NCI-H69 (cell line): ENCODE results near the gene PNKD.

Experiments used
- DNase-seq: peaks from one replicate; lab custom pipeline; 2025; lab: John Stamatoyannopoulos, UW

PNKD gene

GRCh38 chr2:218315397-218315796, 45.1 kb downstream of the PNKD start:
- DNase-seq: no peak

GRCh38 chr2:218317303-218317630, 46.9 kb downstream of the PNKD start:
- DNase-seq: no peak

- no peak for DNase-seq
These were observed 47.5 kb downstream of the PNKD start for GRCh38 chr2:218317835-218318234.

GRCh38 chr2:218318241-218318640, 47.9 kb downstream of the PNKD start:
- DNase-seq: no peak

- peak; percentile 24 for DNase-seq
These were observed 49.6 kb downstream of the PNKD start for GRCh38 chr2:218319813-218320365.

GRCh38 chr2:218320704-218321336, 50.5 kb downstream of the PNKD start:
- no peak for DNase-seq

GRCh38 chr2:218322768-218323525, 52.6 kb downstream of the PNKD start:
- DNase-seq: peak; percentile 85

- DNase-seq: peak; percentile 60
These were observed 53.5 kb downstream of the PNKD start for GRCh38 chr2:218323526-218324472.

- DNase-seq: peak; percentile 65
These were observed 55.3 kb downstream of the PNKD start for GRCh38 chr2:218325566-218326160.

- DNase-seq: no peak
These were observed 56.0 kb downstream of the PNKD start for GRCh38 chr2:218326315-218326714.

- no peak for DNase-seq
These were observed 57.3 kb downstream of the PNKD start for GRCh38 chr2:218327451-218328210.

GRCh38 chr2:218328294-218328693, 58.0 kb downstream of the PNKD start:
- no peak for DNase-seq

GRCh38 chr2:218329027-218329825, 58.9 kb downstream of the PNKD start:
- no peak for DNase-seq

GRCh38 chr2:218329826-218330593, 59.7 kb downstream of the PNKD start:
- no peak for DNase-seq

- no peak for DNase-seq
These were observed 61.4 kb downstream of the PNKD start for GRCh38 chr2:218331745-218332144.

- DNase-seq: no peak
These were observed 62.0 kb downstream of the PNKD start for GRCh38 chr2:218332288-218332687.

- no peak for DNase-seq
These were observed 62.8 kb downstream of the PNKD start for GRCh38 chr2:218332920-218333645.

- DNase-seq: no peak
These were observed 64.2 kb downstream of the PNKD start for GRCh38 chr2:218334531-218334930.

GRCh38 chr2:218340656-218341055, 70.3 kb downstream of the PNKD start:
- DNase-seq: no peak
